GM12874 (cell line): Measurements from ENCODE around the gene RBM14.

Source experiments
- CTCF ChIP-seq: IDR thresholded peaks from 2 replicates; pipeline ENCODE4 v1.5.1; 2011; ENCODE audit warnings: low read depth, mild to moderate bottlenecking, control low read depth, low read length, moderate library complexity; ENCODE audit not compliant: insufficient read depth

RBM14 gene

GRCh38 chr11:66593303-66593635 lies 23.2 kb upstream of the RBM14 start:
- no peak for TF ChIP-seq CTCF

GRCh38 chr11:66593650-66594049 lies 22.8 kb upstream of the RBM14 start:
- no peak for TF ChIP-seq CTCF

- TF ChIP-seq CTCF = no peak
Measured at GRCh38 chr11:66595245-66595904, 21.1 kb upstream of the RBM14 start.

- no peak for TF ChIP-seq CTCF
Measured at GRCh38 chr11:66598993-66599392, 17.4 kb upstream of the RBM14 start.

- no peak for TF ChIP-seq CTCF
Measured at GRCh38 chr11:66600219-66600618, 16.2 kb upstream of the RBM14 start.

- no peak for TF ChIP-seq CTCF
Measured at GRCh38 chr11:66600631-66601233, 15.7 kb upstream of the RBM14 start.

GRCh38 chr11:66603072-66603471 lies 13.4 kb upstream of the RBM14 start:
- no peak for TF ChIP-seq CTCF

GRCh38 chr11:66604155-66604554 lies 12.3 kb upstream of the RBM14 start:
- no peak for TF ChIP-seq CTCF
